AG09319 (cell line): ENCODE results near the gene CAPSL.

ENCODE experiments used
- DNase-seq: peaks from one replicate; pipeline ENCODE4 v3.0.0-alpha.2; 2010; ENCODE audit warnings: low read depth; ENCODE audit errors: extremely low read depth
- CTCF ChIP-seq: IDR thresholded peaks from 2 replicates; pipeline ENCODE4 v1.5.1; 2011; ENCODE audit warnings: low read depth, mild to moderate bottlenecking, inconsistent platforms, low read length, moderate library complexity

Gene CAPSL

GRCh38 chr5:35963381-35963843, 25.0 kb upstream of the CAPSL start:
- TF ChIP-seq CTCF = peak; percentile 30
- no peak for DNase-seq

- no peak for DNase-seq
Observed at GRCh38 chr5:35960328-35960727, 21.9 kb upstream of the CAPSL start.

GRCh38 chr5:35956429-35956828, 18.0 kb upstream of the CAPSL start:
- TF ChIP-seq CTCF = no peak
- no peak for DNase-seq

More at GRCh38 chr5:35960328-35960727, 21.9 kb upstream of the CAPSL start:
- TF ChIP-seq CTCF = no peak

- TF ChIP-seq CTCF = no peak
- DNase-seq = no peak
Observed at GRCh38 chr5:35954175-35954574, 15.8 kb upstream of the CAPSL start.

GRCh38 chr5:35947085-35947484, 8.7 kb upstream of the CAPSL start:
- TF ChIP-seq CTCF = no peak
- no peak for DNase-seq

- TF ChIP-seq CTCF = peak; percentile 15
- no peak for DNase-seq
Observed at GRCh38 chr5:35939639-35940038, 1.2 kb upstream of the CAPSL start.

- no peak for DNase-seq
- peak; percentile 79 for TF ChIP-seq CTCF
Observed at GRCh38 chr5:35926389-35927051, 11.9 kb downstream of the CAPSL start.
